Left cardiac atrium (tissue), 4 donors: ENCODE measurements around the gene DMBX1. TPM values are rescaled to one million over a fixed set of nuclear protein-coding genes. Genes with fewer than 3 reads are reported as not detected.

Experiments used
- ATAC-seq, 2 donors: fragments of 200-7000 bp; cut with Tn5 transposase; one replicate each; pipeline ENCODE4 v1.9.1; 2020; ENCODE audit warnings: mild to moderate bottlenecking in 2 of 2, moderate library complexity in 2 of 2
- DNase-seq: peaks from one replicate; pipeline ENCODE4 v3.0.0-alpha.2; 2020
- intact Hi-C, 2 donors: fragments of 100-400 bp; cut with DNase I; formaldehyde crosslinking; loops; one replicate each; pipeline versions ENCODE4 v1.14.1 to v1.15.1; 2022 to 2023
- total RNA-seq, 2 donors: library from RNA; stranded (reverse); fragmentation: NEBNext Ultra II Directional; extraction: Animal tissue kit (Norgen Biotek cat#: 25700); gene quantifications; one replicate each; pipeline ENCODE4 v1.2.1, GENCODE V29; 2021
- donor health status: DM: no; HTN: yes; CAD: no.
- donor health status: DM: no; HTN: yes; CAD: no; lungs with severe emphysema.
- donor health status: DM: yes; HTN: yes; CAD: no.
- donor health status: Dilated cardiomyopathy.

The DMBX1 gene
- total RNA-seq, 2 donors from 2014 or later: not detected

GRCh38 chr1:46530791-46531409, 41.3 kb downstream of the DMBX1 start:
- DNase-seq (no peak), ATAC-seq (no peak)
- intact Hi-C loops: loop anchor here in 1 of 2 donors (10.0 kb wide), 1 partner anchor 194 kb away; no protein-coding TSS in a partner anchor

- intact Hi-C loops: loop anchor here (2.0 to 10.0 kb wide), 2 partner anchors 193 kb away; no protein-coding TSS in a partner anchor
- ATAC-seq (no peak), DNase-seq (no peak)
Observed at GRCh38 chr1:46532095-46532494, 42.5 kb downstream of the DMBX1 start.

- ATAC-seq (peak; percentile 78 to 91), DNase-seq (peak; percentile 73)
- intact Hi-C loops: loop anchor here (2.0 to 10.0 kb wide), 2 partner anchors 192 kb away; no protein-coding TSS in a partner anchor
Observed at GRCh38 chr1:46532498-46533178, 43.0 kb downstream of the DMBX1 start.

- DNase-seq (peak; percentile 50), ATAC-seq (peak; percentile 56 to 74)
- intact Hi-C loops: loop anchor here (2.0 to 10.0 kb wide), 2 partner anchors 191 kb away; no protein-coding TSS in a partner anchor
Observed at GRCh38 chr1:46533179-46533864, 43.7 kb downstream of the DMBX1 start.

GRCh38 chr1:46535063-46535462, 45.4 kb downstream of the DMBX1 start:
- intact Hi-C loops: loop anchor here in 1 of 2 donors (10.0 kb wide), 1 partner anchor 190 kb away; no protein-coding TSS in a partner anchor
- ATAC-seq (peak in 1 of 2 donors; percentile 10), DNase-seq (no peak)

GRCh38 chr1:46536527-46536926, 46.9 kb downstream of the DMBX1 start:
- ATAC-seq (no peak), DNase-seq (no peak)
- intact Hi-C loops: loop anchor here in 1 of 2 donors (10.0 kb wide), 1 partner anchor 188 kb away; no protein-coding TSS in a partner anchor

- intact Hi-C loops: loop anchor here in 1 of 2 donors (10.0 kb wide), 1 partner anchor 187 kb away; no protein-coding TSS in a partner anchor
- no peak for ATAC-seq
Observed at GRCh38 chr1:46537651-46538050, 48.0 kb downstream of the DMBX1 start.

GRCh38 chr1:46538147-46538546, 48.5 kb downstream of the DMBX1 start:
- ATAC-seq (no peak), DNase-seq (no peak)
- intact Hi-C loops: loop anchor here in 1 of 2 donors (10.0 kb wide), 1 partner anchor 187 kb away; no protein-coding TSS in a partner anchor

More at GRCh38 chr1:46537651-46538050, 48.0 kb downstream of the DMBX1 start:
- DNase-seq: no peak

Other genes with a start within 250 kb of the DMBX1 start
- gene RAD54L, start 242.1 kb upstream of the DMBX1 start, total RNA-seq: under 1 TPM; 0.71 to 0.77 TPM
- 10 to 100 TPM; 34.5 to 46.4 TPM for gene LRRC41, start 186.2 kb upstream of the DMBX1 start, total RNA-seq
- 100 to 1,000 TPM; 770 to 822 TPM for gene UQCRH, start 186.1 kb upstream of the DMBX1 start, total RNA-seq
- gene NSUN4, start 149.0 kb upstream of the DMBX1 start, total RNA-seq: 10 to 100 TPM; 13.4 to 17.4 TPM
- gene FAAH, start 95.5 kb upstream of the DMBX1 start, total RNA-seq: 10 to 100 TPM in 1 of 2 donors, 1 to 10 TPM in 1; 6.3 to 10.5 TPM
- gene KNCN, start 61.8 kb downstream of the DMBX1 start, total RNA-seq: not detected
- 10 to 100 TPM; 39.7 to 42.7 TPM for gene MKNK1, start 114.4 kb downstream of the DMBX1 start, total RNA-seq
- 10 to 100 TPM; 18.3 to 22.1 TPM for gene MOB3C, start 127.0 kb downstream of the DMBX1 start, total RNA-seq
- 100 to 1,000 TPM; 134 to 137 TPM for gene ATPAF1, start 178.5 kb downstream of the DMBX1 start, total RNA-seq
- gene TEX38, start 182.0 kb downstream of the DMBX1 start, total RNA-seq: under 1 TPM in 1 of 2 donors, not detected in 1; 0.35 TPM
- gene EFCAB14, start 229.3 kb downstream of the DMBX1 start, total RNA-seq: 10 to 100 TPM; 66.1 to 72.4 TPM